H1 (cell line): Measurements from ENCODE around the gene NINJ2. TPM values are rescaled to one million over a fixed set of nuclear protein-coding genes. Genes with fewer than 3 reads are reported as not detected.

Experiments
- ATF3 ChIP-seq: IDR thresholded peaks from 2 replicates; pipeline ENCODE4 v1.6.1; 2011; ENCODE audit warnings: low read depth, mild to moderate bottlenecking, low read length; ENCODE audit not compliant: insufficient read depth
- BACH1 ChIP-seq: IDR thresholded peaks from 2 replicates; pipeline ENCODE4 v1.6.1; 2012; ENCODE audit warnings: low read length, improper control_type of control experiment
- CBX5 ChIP-seq: fragments of 300-800, 300-1000 bp; sonication (generic); IDR thresholded peaks from 2 replicates; pipeline ENCODE4 v1.7.1; 2016; ENCODE audit warnings: antibody characterized with exemption, low read length, low read depth
- CTBP2 ChIP-seq: IDR thresholded peaks from 2 replicates; pipeline ENCODE4 v1.7.0; 2011; ENCODE audit warnings: borderline replicate concordance, mild to moderate bottlenecking, moderate library complexity, mixed read lengths, low read length; ENCODE audit not compliant: insufficient read depth, insufficient read length
- EP300 ChIP-seq, 2 experiments: IDR thresholded peaks; 1 replicate in 1 of 2; 2 replicates in 1 of 2; pipeline ENCODE4 v1.6.1; 2011 to 2012; ENCODE audit warnings: low read depth in 2 of 2, low read length in 2 of 2, mild to moderate bottlenecking in 2 of 2, borderline replicate concordance in 1 of 2, inconsistent platforms in 1 of 2, moderate library complexity in 1 of 2
- SP2 ChIP-seq: IDR thresholded peaks from 2 replicates; pipeline ENCODE4 v1.6.1; 2012; ENCODE audit warnings: mild to moderate bottlenecking, low read length, inconsistent platforms
- TCF12 ChIP-seq: IDR thresholded peaks from 2 replicates; pipeline ENCODE4 v1.6.1; 2011; ENCODE audit warnings: low read depth, mild to moderate bottlenecking, low read length
- polyA plus RNA-seq, 7 experiments: library from polyadenylated mRNA; depleted of rRNA in 3 of 7; stranded (reverse) in 5 of 7; unstranded in 2 of 7; fragments of >200 nt in 5 of 7; fragments of 200-250 nt in 2 of 7; gene quantifications; 1 replicate in 5 of 7; 2 replicates in 1 of 7; 4 replicates in 1 of 7; pipeline versions ENCODE4 v1.2.1 to v1.2.3, GENCODE V29; 2011 to 2013; ENCODE audit warnings: missing spikeins in 2 of 7, mixed read lengths in 2 of 7
- total RNA-seq: library from RNA; stranded (reverse); fragmentation: NEBNext Ultra II Directional; extraction: Animal tissue kit (Norgen Biotek cat#: 25700); gene quantifications from 2 replicates; pipeline ENCODE4 v1.2.1, GENCODE V29; 2021

The NINJ2 gene
- total and polyA plus RNA-seq, 2 of the 8 experiments (the other 6 are each of a cell fraction or from before 2014, with no cell fraction given) = 1.4 TPM; not detected in 1

GRCh38 chr12:681568-682256 is 18.5 kb upstream of the NINJ2 start (continued):
- TF ChIP-seq EP300 (IDR thresholded peaks at IDR 0.05; ENCODE audit: borderline replicate concordance in 1 of 2, low read depth in 2 of 2, low read length in 2 of 2) (no peak), SP2 (no peak), ATF3 (no peak), BACH1 (no peak), CTBP2 (no peak), CBX5 (no peak), TCF12 (no peak)
